ENCODE data around the gene FDXACB1. TPM values are rescaled to one million over a fixed set of nuclear protein-coding genes. Genes with fewer than 3 reads are reported as not detected.

Gene FDXACB1
- total and polyA plus RNA-seq, 2 of the 4 experiments (the other 2 are of a cell fraction) = 1.7 to 3.0 TPM

DNA sequence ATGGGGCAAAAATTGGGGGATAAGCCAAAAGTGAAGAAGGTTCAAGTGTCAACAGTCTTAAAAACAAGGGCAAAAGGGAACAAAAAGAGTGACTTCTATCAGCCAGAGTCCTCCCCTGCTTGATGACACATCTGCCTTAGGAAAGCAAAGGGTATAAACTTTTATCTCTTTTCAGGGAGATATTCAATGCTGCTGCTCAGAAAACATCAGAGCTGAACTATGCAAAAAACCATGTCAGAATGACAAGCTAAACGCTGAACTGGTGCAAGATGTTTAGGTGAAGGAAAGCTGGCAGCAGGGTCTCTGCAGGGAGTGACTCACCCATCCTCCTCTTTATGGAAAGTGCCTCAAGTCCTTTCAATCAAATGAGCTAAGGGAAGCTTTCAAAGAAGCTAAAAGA is 32.3 kb downstream of the FDXACB1 start:
- peak overlapping the region; percentile 60; the same call in 1 of the 2 replicates for H3K4me2 ChIP-seq (ENCODE audit: low read depth, low read length)
- intact Hi-C loops (cut with micrococcal nuclease) = no loop called here

More for the DNA sequence above, 32.3 kb downstream of the FDXACB1 start:
- no peak overlapping the region for H4K5ac ChIP-seq (ENCODE audit: low read depth, low read length)
- no peak overlapping the region for H3K23ac ChIP-seq (ENCODE audit: low read depth, low read length)
- no peak overlapping the region for H2BK120ac ChIP-seq (ENCODE audit: low read depth, low read length)
- DNase-seq (peak; percentile 92), ATAC-seq (ENCODE audit: low read depth) (peak; percentile 85)
- H2AK5ac ChIP-seq (ENCODE audit: low read depth, low read length) = no peak overlapping the region
- H3K9ac ChIP-seq (ENCODE audit: low read depth, low read length) = no peak overlapping the region
- no peak overlapping the region for H3K27ac ChIP-seq (ENCODE audit: insufficient read depth, low read length)
- H3K36me3 ChIP-seq (ENCODE audit: control insufficient read depth, insufficient read depth, low read length) = peaks cover 4% of the 10 kb centered on the region
- ChIA-PET POLR2A (ENCODE audit: unreplicated experiment) (interaction anchor here (0.7 kb wide), 1 partner anchor 274 kb away, joined by 3 read pairs; no protein-coding TSS in a partner anchor), CTCF (interaction anchor here (0.7 to 1.1 kb wide), 4 partner anchors 12 to 112 kb away, joined by 3 to 4 read pairs (median 3); no protein-coding TSS in a partner anchor)
- no peak overlapping the region for H2BK15ac ChIP-seq (ENCODE audit: low read depth, low read length)
- in situ Hi-C loops (cut with MboI; ENCODE audit: low sequenced_read_pairs) (no loop called here), dilution Hi-C loops (cut with HindIII; ENCODE audit: low sequenced_read_pairs, unreplicated experiment) (no loop called here)
- H3K27me3 ChIP-seq (ENCODE audit: control insufficient read depth, insufficient read depth, low read length) = no peaks in the 10 kb centered on the region
- TF ChIP-seq, protein P1, sequence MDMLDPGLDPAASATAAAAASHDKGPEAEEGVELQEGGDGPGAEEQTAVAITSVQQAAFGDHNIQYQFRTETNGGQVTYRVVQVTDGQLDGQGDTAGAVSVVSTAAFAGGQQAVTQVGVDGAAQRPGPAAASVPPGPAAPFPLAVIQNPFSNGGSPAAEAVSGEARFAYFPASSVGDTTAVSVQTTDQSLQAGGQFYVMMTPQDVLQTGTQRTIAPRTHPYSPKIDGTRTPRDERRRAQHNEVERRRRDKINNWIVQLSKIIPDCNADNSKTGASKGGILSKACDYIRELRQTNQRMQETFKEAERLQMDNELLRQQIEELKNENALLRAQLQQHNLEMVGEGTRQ (IDR thresholded peaks at IDR 0.05; ENCODE audit: low read depth, low read length) = no peak
- TF ChIP-seq CEBPB (IDR thresholded peaks at IDR 0.05; ENCODE audit: low read depth, low read length) = peak; percentile 31; the same call in 1 of the 2 replicates
- no peak for TF ChIP-seq MXI1 (IDR thresholded peaks at IDR 0.05; ENCODE audit: borderline replicate concordance, low read depth, low read length)
- peak; percentile 82 for TF ChIP-seq NFE2L2 (IDR thresholded peaks at IDR 0.05; ENCODE audit: low read depth, low read length)
- TF ChIP-seq, protein P2, sequence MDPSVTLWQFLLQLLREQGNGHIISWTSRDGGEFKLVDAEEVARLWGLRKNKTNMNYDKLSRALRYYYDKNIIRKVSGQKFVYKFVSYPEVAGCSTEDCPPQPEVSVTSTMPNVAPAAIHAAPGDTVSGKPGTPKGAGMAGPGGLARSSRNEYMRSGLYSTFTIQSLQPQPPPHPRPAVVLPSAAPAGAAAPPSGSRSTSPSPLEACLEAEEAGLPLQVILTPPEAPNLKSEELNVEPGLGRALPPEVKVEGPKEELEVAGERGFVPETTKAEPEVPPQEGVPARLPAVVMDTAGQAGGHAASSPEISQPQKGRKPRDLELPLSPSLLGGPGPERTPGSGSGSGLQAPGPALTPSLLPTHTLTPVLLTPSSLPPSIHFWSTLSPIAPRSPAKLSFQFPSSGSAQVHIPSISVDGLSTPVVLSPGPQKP (IDR thresholded peaks at IDR 0.05; ENCODE audit: borderline replicate concordance, low read depth, low read length) = no peak
- no peak for TF ChIP-seq POLR2A (IDR thresholded peaks at IDR 0.05; ENCODE audit: low read depth, low read length)
- TF ChIP-seq MAZ (IDR thresholded peaks at IDR 0.05; ENCODE audit: borderline replicate concordance, low read depth, low read length) = no peak
- TF ChIP-seq, protein P3, sequence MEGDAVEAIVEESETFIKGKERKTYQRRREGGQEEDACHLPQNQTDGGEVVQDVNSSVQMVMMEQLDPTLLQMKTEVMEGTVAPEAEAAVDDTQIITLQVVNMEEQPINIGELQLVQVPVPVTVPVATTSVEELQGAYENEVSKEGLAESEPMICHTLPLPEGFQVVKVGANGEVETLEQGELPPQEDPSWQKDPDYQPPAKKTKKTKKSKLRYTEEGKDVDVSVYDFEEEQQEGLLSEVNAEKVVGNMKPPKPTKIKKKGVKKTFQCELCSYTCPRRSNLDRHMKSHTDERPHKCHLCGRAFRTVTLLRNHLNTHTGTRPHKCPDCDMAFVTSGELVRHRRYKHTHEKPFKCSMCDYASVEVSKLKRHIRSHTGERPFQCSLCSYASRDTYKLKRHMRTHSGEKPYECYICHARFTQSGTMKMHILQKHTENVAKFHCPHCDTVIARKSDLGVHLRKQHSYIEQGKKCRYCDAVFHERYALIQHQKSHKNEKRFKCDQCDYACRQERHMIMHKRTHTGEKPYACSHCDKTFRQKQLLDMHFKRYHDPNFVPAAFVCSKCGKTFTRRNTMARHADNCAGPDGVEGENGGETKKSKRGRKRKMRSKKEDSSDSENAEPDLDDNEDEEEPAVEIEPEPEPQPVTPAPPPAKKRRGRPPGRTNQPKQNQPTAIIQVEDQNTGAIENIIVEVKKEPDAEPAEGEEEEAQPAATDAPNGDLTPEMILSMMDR (conservative IDR thresholded peaks at IDR 0.05; ENCODE audit: low read depth, low read length) = no peak
- TF ChIP-seq RAD21 (IDR thresholded peaks at IDR 0.05; ENCODE audit: low read length) = no peak
- peak; percentile 75 for TF ChIP-seq FOS (IDR thresholded peaks at IDR 0.05; ENCODE audit: low read depth, low read length)
- TF ChIP-seq SMC3 (IDR thresholded peaks at IDR 0.05; ENCODE audit: low read depth, low read length) = no peak
- TF ChIP-seq CHD1 (IDR thresholded peaks at IDR 0.05; ENCODE audit: low read depth, low read length) = no peak
- TF ChIP-seq RFX5 (IDR thresholded peaks at IDR 0.05; ENCODE audit: low read depth, low read length) = no peak
- TF ChIP-seq MAFK (IDR thresholded peaks at IDR 0.05; ENCODE audit: low read depth, low read length) = peak; percentile 30; the same call in 1 of the 2 replicates
- H2AK9ac ChIP-seq (replicated peaks; ENCODE audit: low read depth, low read length, poor library complexity) = no peak overlapping the region
- H2AFZ ChIP-seq (replicated peaks; ENCODE audit: low read length, poor library complexity) = no peak overlapping the region
- no peak overlapping the region for H3K4ac ChIP-seq (ENCODE audit: low read depth, low read length)
- no peak overlapping the region for H3K14ac ChIP-seq (replicated peaks; ENCODE audit: low read depth, low read length)
- peak overlapping the region in 1 of 2 experiments; percentile 13; a peak in 1 of 4 replicates for H4K8ac ChIP-seq (ENCODE audit: low read depth in 2 of 2, low read length in 2 of 2)
- no peaks in the 10 kb centered on the region for H4K20me1 ChIP-seq (ENCODE audit: insufficient read depth, low read length)
- WGBS, 2 experiments (ENCODE audit: extremely low coverage in 2 of 2, insufficient read length in 1 of 2) = no CpG with 5 or more reads among the region's 1 CpG
- peaks cover 7% of the 10 kb centered on the region for H3K4me1 ChIP-seq (ENCODE audit: control insufficient read depth, insufficient read depth, low read length)
- no peak overlapping the region for H3K56ac ChIP-seq (ENCODE audit: extremely low read depth, insufficient read depth, low read length)
- H2BK5ac ChIP-seq (ENCODE audit: low read depth, low read length, poor library complexity, severe bottlenecking) = peak overlapping the region; percentile 85
- H3K4me3 ChIP-seq (ENCODE audit: insufficient read depth, low read depth, low read length) = no peak overlapping the region
- peaks cover 3% of the 10 kb centered on the region; the same call in 1 of the 2 replicates for H3K9me1 ChIP-seq (ENCODE audit: insufficient read depth, low read length)
- H3K79me1 ChIP-seq (ENCODE audit: low read depth in 1 of 2, low read length in 2 of 2) = no peaks in the 10 kb centered on the region; a peak in 1 of 4 replicates
- H4K91ac ChIP-seq (ENCODE audit: insufficient read depth, low read depth, low read length) = no peak overlapping the region
- no peak overlapping the region; the same call in 1 of the 2 replicates for H3K18ac ChIP-seq (ENCODE audit: low read depth, low read length)
- no peaks in the 10 kb centered on the region for H3K9me3 ChIP-seq (ENCODE audit: control insufficient read depth, insufficient read depth, low read length)
- H2BK20ac ChIP-seq (ENCODE audit: low read depth, low read length) = no peak overlapping the region
- no TSS peak for BruUV-seq (replicated peaks)
